ENCODE measurements around the gene ZNF438. TPM values are rescaled to one million over a fixed set of nuclear protein-coding genes. Genes with fewer than 3 reads are reported as not detected.

The ZNF438 gene
- total and polyA plus RNA-seq, 2 of the 13 experiments (the other 11 are each of a cell fraction or from before 2014, with no cell fraction given), result 0.75 to 0.83 TPM

GRCh38 chr10:30855131-30855530, 176.5 kb downstream of the ZNF438 start:
- Histone ChIP-seq H3K4me2 (ENCODE audit: low read depth, low read length) (no peak overlapping the region), H3K27ac (ENCODE audit: extremely low read length, insufficient read depth, low read length) (no peak overlapping the region), H2AFZ (ENCODE audit: low read length) (no peak overlapping the region), H3K36me3 (replicated peaks in 1 of 2; ENCODE audit: control insufficient read depth in 1 of 2, insufficient read depth in 2 of 2, low read length in 2 of 2) (no peaks in the 10 kb centered on the region), H3K4me1 (ENCODE audit: insufficient read depth, low read length) (no peaks in the 10 kb centered on the region), H3K79me2 (ENCODE audit: insufficient read depth, low read length) (no peaks in the 10 kb centered on the region), H4K20me1 (ENCODE audit: insufficient read depth, low read length) (no peaks in the 10 kb centered on the region), H3K9ac (ENCODE audit: insufficient read depth, low read depth, low read length) (no peak overlapping the region), H3K27me3 (ENCODE audit: control insufficient read depth in 1 of 2, insufficient read depth in 2 of 2, low read length in 2 of 2) (no peaks in the 10 kb centered on the region), H3K4me3 (replicated peaks in 1 of 3; ENCODE audit: insufficient read depth in 1 of 3, low read depth in 2 of 3, low read length in 3 of 3) (no peak overlapping the region), H3K9me3 (ENCODE audit: low read length) (no peaks in the 10 kb centered on the region)
- CTCF ChIA-PET (ENCODE audit: low intra/inter-chr PET ratio, low total read pairs), result no interaction called here
- POLR2A ChIA-PET, result no interaction called here
- BruUV-seq (replicated peaks), result no TSS peak
- DNase-seq (ENCODE audit: low spot score) (no peak), ATAC-seq (no peak), FAIRE-seq (no peak)
- in situ Hi-C loops (cut with HindIII; ENCODE audit: extremely low pct_ligation_motif_present, low pct_unique_long_range_greater_than_20kb) (no loop called here), intact Hi-C loops (cut with micrococcal nuclease; ENCODE audit: unreplicated experiment) (no loop called here)
- TF ChIP-seq ZNF652 (CRISPR knock-in tag; IDR thresholded peaks at IDR 0.05; ENCODE audit: borderline replicate concordance, low read depth) (no peak), CREBL2 (CRISPR knock-in tag; IDR thresholded peaks at IDR 0.05; ENCODE audit: borderline replicate concordance) (no peak), ZNF629 (CRISPR knock-in tag; conservative IDR thresholded peaks at IDR 0.05) (no peak), ZBTB10 (CRISPR knock-in tag; IDR thresholded peaks at IDR 0.05; ENCODE audit: borderline replicate concordance) (no peak), PRPF4 (IDR thresholded peaks at IDR 0.05; ENCODE audit: low read depth, low read length, poor library complexity, severe bottlenecking) (no peak), ARNT (IDR thresholded peaks at IDR 0.05) (no peak), EED (CRISPR knock-in tag; IDR thresholded peaks at IDR 0.05) (no peak), SALL1 (CRISPR knock-in tag; IDR thresholded peaks at IDR 0.05) (no peak), LBX2 (CRISPR knock-in tag; IDR thresholded peaks at IDR 0.05; ENCODE audit: borderline replicate concordance) (no peak), UBTF (CRISPR knock-in tag; IDR thresholded peaks at IDR 0.05) (no peak)
- WGBS (ENCODE audit: low lambda C conversion rate), result 48% methylated on average over 5 of the region's 5 CpGs

Data from HepG2 (cell line).